ENCODE data around the gene MGA.
"Not testable (repeated sequence)": the region's sequence is repeated elsewhere in the genome, so short reads cannot be mapped to it uniquely, and the experiment has no call there.

MGA gene

DNA sequence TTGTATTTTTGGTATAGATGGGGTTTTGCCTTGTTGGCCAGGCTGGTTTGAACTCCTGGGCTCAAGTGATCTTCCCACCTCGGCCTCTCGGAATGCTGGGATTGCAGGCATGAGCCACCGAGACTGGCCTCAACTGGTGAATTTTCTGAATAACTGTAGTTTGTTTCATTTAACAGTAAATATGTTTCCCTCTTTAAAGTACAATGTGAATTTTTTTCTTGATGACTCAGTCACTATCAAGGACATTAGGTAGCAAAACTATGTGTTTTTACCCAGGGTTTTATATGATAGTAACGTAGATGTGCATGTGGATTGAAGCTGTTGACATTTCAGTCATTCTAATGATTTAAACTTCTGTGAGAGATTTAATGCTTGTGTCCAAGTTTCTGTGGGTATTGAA is 73.9 kb downstream of the MGA start:
- H3K4me3 ChIP-seq (ENCODE audit: low read depth, low read length), result no peak overlapping the region
- no peak for TF ChIP-seq CTCF (IDR thresholded peaks at IDR 0.05; ENCODE audit: borderline replicate concordance, insufficient read depth, low read depth, low read length)

- TF ChIP-seq CTCF (IDR thresholded peaks at IDR 0.05; ENCODE audit: borderline replicate concordance, insufficient read depth, low read depth, low read length), result no peak
- no peak overlapping the region for H3K4me3 ChIP-seq (ENCODE audit: low read depth, low read length)
Measured at GRCh38 chr15:41735046-41735445, 74.8 kb downstream of the MGA start.

GRCh38 chr15:41735492-41735891 is 75.3 kb downstream of the MGA start:
- not testable (repeated sequence) for H3K4me3 ChIP-seq (ENCODE audit: low read depth, low read length)

GRCh38 chr15:41746802-41747201 is 86.6 kb downstream of the MGA start:
- no peak overlapping the region for H3K4me3 ChIP-seq (ENCODE audit: low read depth, low read length)
- no peak for TF ChIP-seq CTCF (IDR thresholded peaks at IDR 0.05; ENCODE audit: borderline replicate concordance, insufficient read depth, low read depth, low read length)

DNA sequence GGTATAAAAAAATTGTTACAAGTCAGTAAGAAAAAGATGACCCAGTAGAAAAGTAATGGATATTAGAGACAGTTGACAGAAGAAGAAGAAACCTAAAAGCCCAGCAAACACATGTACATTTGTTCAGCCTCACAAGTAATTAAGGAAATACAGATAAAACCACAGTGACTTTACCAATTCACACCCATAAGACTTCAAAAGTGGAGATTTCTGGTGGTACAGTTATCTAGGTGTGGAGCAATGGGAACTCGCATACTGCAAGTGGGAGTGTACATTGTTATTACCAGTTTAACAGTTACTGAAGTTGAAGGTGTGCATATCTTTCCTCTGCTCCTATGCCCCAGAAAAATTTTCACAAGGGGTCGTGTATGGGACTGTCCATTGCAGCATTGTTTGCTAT is 96.0 kb downstream of the MGA start:
- H3K4me3 ChIP-seq (ENCODE audit: low read depth, low read length), result no peak overlapping the region
- TF ChIP-seq CTCF (IDR thresholded peaks at IDR 0.05; ENCODE audit: borderline replicate concordance, insufficient read depth, low read depth, low read length), result no peak

- H3K4me3 ChIP-seq (ENCODE audit: low read depth, low read length), result no peak overlapping the region
- peak; percentile 61 for TF ChIP-seq CTCF (IDR thresholded peaks at IDR 0.05; ENCODE audit: borderline replicate concordance, insufficient read depth, low read depth, low read length)
Measured at GRCh38 chr15:41772720-41773331, 112.6 kb downstream of the MGA start.

- no peak for TF ChIP-seq CTCF (IDR thresholded peaks at IDR 0.05; ENCODE audit: borderline replicate concordance, insufficient read depth, low read depth, low read length)
- H3K4me3 ChIP-seq (ENCODE audit: low read depth, low read length), result peak overlapping the region; percentile 83
Measured at GRCh38 chr15:41773332-41773728, 113.1 kb downstream of the MGA start.

DNA sequence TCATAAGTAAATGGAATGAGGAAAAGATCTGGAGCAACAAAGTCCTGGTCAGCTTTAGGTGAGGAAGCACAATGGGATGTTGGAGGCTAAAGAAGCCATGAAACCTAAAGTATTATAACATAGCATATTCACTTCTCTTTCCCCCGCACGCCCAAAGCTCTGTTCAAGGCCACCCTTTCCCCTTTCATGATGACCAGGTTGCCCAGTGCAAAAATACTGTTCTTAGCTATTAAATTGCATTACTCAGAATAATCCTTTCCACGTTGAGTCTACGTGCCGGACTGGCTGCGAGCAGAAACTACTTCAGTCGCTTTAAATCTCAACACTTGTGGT is 113.5 kb downstream of the MGA start:
- peak overlapping the region; percentile 83 for H3K4me3 ChIP-seq (ENCODE audit: low read depth, low read length)
- no peak for TF ChIP-seq CTCF (IDR thresholded peaks at IDR 0.05; ENCODE audit: borderline replicate concordance, insufficient read depth, low read depth, low read length)

Data from GM12875 (cell line).